CD4-positive, alpha-beta T cell (primary cell): Measurements from ENCODE around the gene FRYL. TPM values are rescaled to one million over a fixed set of nuclear protein-coding genes. Genes with fewer than 3 reads are reported as not detected.

ENCODE experiments used
- ATAC-seq: fragments of 200-7000 bp; cut with Tn5 transposase; one replicate; pipeline ENCODE4 v1.10.0; 2022; ENCODE audit warnings: mild to moderate bottlenecking; ENCODE audit not compliant: poor library complexity
- CTCF ChIA-PET: fragments of 350-600 bp; sonication (Branson Sonifier 250); formaldehyde crosslinking; loops from one replicate; lab custom pipeline; 2021; ENCODE audit warnings: antibody characterized with exemption, inconsistent platforms; lab: Charles Lee
- POLR2A ChIA-PET: fragments of 350-600 bp; sonication (Branson Sonifier 250); formaldehyde crosslinking; loops from one replicate; lab custom pipeline; 2021; ENCODE audit warnings: antibody characterized with exemption, inconsistent platforms; lab: Charles Lee
- DNase-seq, 14 experiments: peaks; one replicate each; pipeline ENCODE4 v3.0.0-alpha.2; 2013 to 2020; ENCODE audit warnings: mixed read lengths in 2 of 14
- H3K27ac ChIP-seq, 2 donors: one replicate each; pipeline versions ENCODE4 v1.5.1 to v1.7.0; 2013; ENCODE audit warnings: low read length in 2 of 2, low read depth in 1 of 2, mild to moderate bottlenecking in 1 of 2
- H3K27me3 ChIP-seq, 2 experiments: 1 replicate in 1 of 2; 2 replicates in 1 of 2; pipeline versions ENCODE4 v1.6.1 to v1.7.0; 2013; ENCODE audit warnings: low read length in 2 of 2, control low read depth in 1 of 2, mild to moderate bottlenecking in 1 of 2, moderate library complexity in 1 of 2; ENCODE audit not compliant: insufficient read depth in 2 of 2, control insufficient read depth in 1 of 2
- H3K36me3 ChIP-seq: one replicate; pipeline ENCODE4 v1.6.1; 2013; ENCODE audit warnings: low read length, control low read depth; ENCODE audit not compliant: insufficient read depth
- H3K4me1 ChIP-seq: one replicate; pipeline ENCODE4 v1.6.1; 2013; ENCODE audit warnings: low read length, control low read depth; ENCODE audit not compliant: insufficient read depth
- H3K4me3 ChIP-seq: one replicate; pipeline ENCODE4 v1.5.1; 2013; ENCODE audit warnings: mild to moderate bottlenecking, low read length, moderate library complexity
- H3K9me3 ChIP-seq, 2 experiments: 1 replicate in 1 of 2; 2 replicates in 1 of 2; pipeline versions ENCODE4 v1.6.1 to v1.7.0; 2013; ENCODE audit warnings: low read length in 2 of 2, mild to moderate bottlenecking in 2 of 2, control low read depth in 1 of 2, moderate library complexity in 1 of 2; ENCODE audit not compliant: control insufficient read depth in 1 of 2, insufficient read depth in 1 of 2
- H3K27ac Mint-ChIP-seq: one replicate; pipeline ENCODE4 v1.8.0; 2020; ENCODE audit warnings: mixed read lengths
- H3K27me3 Mint-ChIP-seq: one replicate; pipeline ENCODE4 v1.8.0; 2021; ENCODE audit warnings: mixed read lengths
- H3K36me3 Mint-ChIP-seq: one replicate; pipeline ENCODE4 v1.8.0; 2021; ENCODE audit warnings: low read depth, mixed read lengths
- H3K4me1 Mint-ChIP-seq: one replicate; pipeline ENCODE4 v1.8.0; 2021; ENCODE audit warnings: low read depth, mixed read lengths
- H3K4me3 Mint-ChIP-seq: one replicate; pipeline ENCODE4 v1.8.0; 2020; ENCODE audit warnings: mild to moderate bottlenecking, mixed read lengths
- H3K9me3 Mint-ChIP-seq: one replicate; pipeline ENCODE4 v1.8.0; 2020; ENCODE audit warnings: mixed read lengths
- CTCF ChIP-seq: fragments of 200-600 bp; IDR thresholded peaks from one replicate; pipeline ENCODE4 v1.8.0; 2022; ENCODE audit warnings: antibody characterized with exemption, mild to moderate bottlenecking
- intact Hi-C, 2 experiments: fragments of 100-400 bp; cut with DNase I in 1 of 2; cut with micrococcal nuclease in 1 of 2; formaldehyde crosslinking; loops; one replicate each; pipeline versions ENCODE4 v1.15.1 to v1.9.0; 2023 to 2025; cut with DNase I, micrococcal nuclease
- total RNA-seq, 174 experiments: library from RNA in 2 of 174; stranded (reverse) in 2 of 174; gene quantifications; one replicate each; pipeline ENCODE4 v1.2.3 and lab custom pipeline; 2021 to 2026

Gene FRYL
- total RNA-seq, 2 experiments from 2014 or later, result 86.1 to 87.7 TPM

GRCh38 chr4:48796191-48796926 lies 16.3 kb upstream of the FRYL start:
- ChIA-PET CTCF (no interaction called here), POLR2A (no interaction called here)
- Mint-ChIP-seq H3K9me3 (no peaks in the 10 kb centered on the region), H3K4me1 (no peaks in the 10 kb centered on the region), H3K27ac (no peak overlapping the region), H3K27me3 (no peaks in the 10 kb centered on the region), H3K4me3 (no peak overlapping the region), H3K36me3 (no peaks in the 10 kb centered on the region)
- no peak for TF ChIP-seq CTCF
- Histone ChIP-seq H3K27ac (no peak overlapping the region), H3K36me3 (no peaks in the 10 kb centered on the region), H3K4me1 (no peaks in the 10 kb centered on the region), H3K4me3 (no peak overlapping the region), H3K9me3 (no peaks in the 10 kb centered on the region), H3K27me3 (no peaks in the 10 kb centered on the region)
- DNase-seq (no peak), ATAC-seq (no peak)
- intact Hi-C loops, result no loop called here

DNA sequence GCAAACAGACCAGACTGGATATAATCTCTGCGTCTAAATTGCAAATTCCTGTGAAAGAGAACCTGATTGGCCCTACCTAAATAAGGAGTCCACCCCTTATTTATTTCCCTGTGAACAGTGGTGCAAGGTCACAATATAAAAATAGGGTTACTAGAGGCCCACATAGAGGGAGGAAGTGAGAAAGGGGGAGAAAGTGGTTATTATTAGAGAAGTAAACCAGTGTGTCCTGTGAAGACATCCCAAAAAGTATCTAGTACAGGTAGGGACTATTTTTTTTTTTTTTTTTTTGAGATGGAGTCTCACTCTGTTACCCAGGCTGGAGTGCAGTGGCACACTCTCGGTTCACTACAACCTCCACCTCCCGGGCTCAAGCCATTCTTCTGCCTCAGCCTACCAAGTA lies 15.0 kb upstream of the FRYL start:
- Mint-ChIP-seq H3K36me3 (no peaks in the 10 kb centered on the region), H3K4me1 (no peaks in the 10 kb centered on the region), H3K9me3 (no peaks in the 10 kb centered on the region), H3K27me3 (no peaks in the 10 kb centered on the region), H3K4me3 (no peak overlapping the region), H3K27ac (no peak overlapping the region)
- ATAC-seq (no peak), DNase-seq (no peak)
- Histone ChIP-seq H3K27ac (no peak overlapping the region), H3K36me3 (no peaks in the 10 kb centered on the region), H3K4me3 (no peak overlapping the region), H3K9me3 (no peaks in the 10 kb centered on the region), H3K27me3 (no peaks in the 10 kb centered on the region), H3K4me1 (no peaks in the 10 kb centered on the region)
- intact Hi-C loops, result no loop called here
- no peak for TF ChIP-seq CTCF
- POLR2A ChIA-PET, result no interaction called here
- CTCF ChIA-PET, result no interaction called here

DNA sequence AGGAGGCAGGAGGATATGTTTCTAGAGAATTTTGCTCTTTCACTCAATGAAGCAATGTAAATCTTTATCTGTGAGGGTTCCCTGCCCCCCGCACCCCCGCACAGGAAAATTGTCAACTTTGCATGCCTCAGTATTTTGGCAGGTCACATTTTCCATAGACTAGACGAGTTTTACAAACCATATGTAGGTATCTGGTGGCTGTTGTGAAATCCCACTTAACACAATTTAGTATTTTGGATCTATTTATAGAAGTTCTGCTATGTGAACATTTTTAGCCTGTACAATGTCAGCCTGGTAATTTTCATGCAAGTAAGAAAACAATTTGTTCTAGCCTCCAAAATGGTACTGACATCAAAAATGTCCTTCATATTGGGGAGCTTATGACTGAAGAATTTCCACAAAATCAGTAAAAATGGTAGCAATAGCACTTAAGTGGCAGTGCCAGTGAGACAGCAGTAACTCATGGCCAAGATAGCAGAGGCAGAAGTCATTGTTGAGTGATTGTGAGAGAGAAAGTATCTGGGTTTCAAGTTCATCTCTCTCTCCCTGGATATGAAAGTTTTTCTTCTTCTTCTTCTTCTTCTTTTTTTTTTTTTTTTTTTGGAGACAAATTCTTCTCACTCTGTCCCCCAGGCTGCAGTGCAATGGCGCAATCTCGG lies 12.4 kb upstream of the FRYL start:
- no peak for TF ChIP-seq CTCF
- no peaks in the 10 kb centered on the region for H3K36me3 Mint-ChIP-seq
- H3K27me3 ChIP-seq, result no peaks in the 10 kb centered on the region
- intact Hi-C loops, result no loop called here
- no peaks in the 10 kb centered on the region for H3K4me1 ChIP-seq
- DNase-seq (no peak), ATAC-seq (no peak)
- no peaks in the 10 kb centered on the region for H3K9me3 ChIP-seq
- no peak overlapping the region for H3K27ac Mint-ChIP-seq
- H3K4me1 Mint-ChIP-seq, result no peaks in the 10 kb centered on the region
- H3K4me3 ChIP-seq, result no peak overlapping the region
- no peak overlapping the region for H3K4me3 Mint-ChIP-seq
- H3K27me3 Mint-ChIP-seq, result no peaks in the 10 kb centered on the region
- POLR2A ChIA-PET, result no interaction called here
- no peaks in the 10 kb centered on the region for H3K9me3 Mint-ChIP-seq
- no peaks in the 10 kb centered on the region for H3K36me3 ChIP-seq
- CTCF ChIA-PET, result no interaction called here
- H3K27ac ChIP-seq, result no peak overlapping the region
